ENCODE measurements around the gene GABBR2.

GABBR2 gene

DNA sequence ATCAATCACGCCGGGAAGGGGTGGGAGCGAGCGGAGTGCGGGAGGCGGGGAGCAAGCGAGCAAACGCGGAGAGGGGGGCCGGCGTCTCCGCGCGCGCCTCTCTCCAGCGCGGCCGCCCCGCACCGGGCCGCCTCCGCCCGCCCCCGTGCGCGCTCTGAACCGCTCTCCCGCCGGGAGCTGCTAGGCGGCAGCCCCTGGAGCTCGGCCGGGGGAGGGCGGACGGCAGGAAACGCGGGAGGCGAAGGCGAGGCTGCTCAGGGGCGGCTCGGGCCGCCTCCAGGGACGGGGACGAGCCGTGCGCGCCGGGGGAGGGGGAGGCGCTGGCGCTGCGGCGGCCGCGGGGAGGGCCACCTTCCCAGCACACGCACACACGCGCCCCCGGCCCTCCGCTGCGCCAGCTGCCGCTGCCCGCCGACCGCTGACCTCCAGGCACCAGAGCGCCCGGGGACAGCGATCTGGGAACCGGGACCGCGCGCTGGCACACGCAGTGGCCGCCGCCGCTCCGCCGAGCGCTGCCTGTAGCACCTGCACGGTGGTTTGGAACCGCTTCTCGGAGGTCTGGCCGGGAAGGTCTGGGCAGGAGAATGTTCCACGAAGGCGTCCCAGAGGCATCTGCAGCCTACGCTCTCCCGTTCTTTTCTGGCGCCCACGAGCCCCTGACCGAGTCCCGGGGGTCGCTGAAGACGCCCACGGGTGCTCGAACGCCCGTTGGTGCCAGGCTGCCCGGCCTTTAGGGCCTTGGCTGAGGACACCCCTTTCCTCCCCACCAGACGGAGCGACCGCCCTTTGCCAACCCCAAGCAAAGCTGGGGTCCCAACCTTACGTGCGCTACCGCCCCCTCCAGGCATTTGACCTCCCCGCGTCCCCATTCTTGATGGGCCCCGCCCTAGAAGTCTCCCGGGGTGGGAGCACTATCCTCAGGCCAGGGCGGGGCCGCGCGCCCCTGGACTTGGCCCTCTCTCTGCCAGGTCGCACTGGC is at the start of gene GABBR2:
GABBR2 (minus strand) TSS at position 3 of the 979 bp plus-strand sequence. CDS start 198 bp downstream, outside the sequence.
- no peak for DNase-seq (ENCODE audit: low read depth in 2 of 2)

DNA sequence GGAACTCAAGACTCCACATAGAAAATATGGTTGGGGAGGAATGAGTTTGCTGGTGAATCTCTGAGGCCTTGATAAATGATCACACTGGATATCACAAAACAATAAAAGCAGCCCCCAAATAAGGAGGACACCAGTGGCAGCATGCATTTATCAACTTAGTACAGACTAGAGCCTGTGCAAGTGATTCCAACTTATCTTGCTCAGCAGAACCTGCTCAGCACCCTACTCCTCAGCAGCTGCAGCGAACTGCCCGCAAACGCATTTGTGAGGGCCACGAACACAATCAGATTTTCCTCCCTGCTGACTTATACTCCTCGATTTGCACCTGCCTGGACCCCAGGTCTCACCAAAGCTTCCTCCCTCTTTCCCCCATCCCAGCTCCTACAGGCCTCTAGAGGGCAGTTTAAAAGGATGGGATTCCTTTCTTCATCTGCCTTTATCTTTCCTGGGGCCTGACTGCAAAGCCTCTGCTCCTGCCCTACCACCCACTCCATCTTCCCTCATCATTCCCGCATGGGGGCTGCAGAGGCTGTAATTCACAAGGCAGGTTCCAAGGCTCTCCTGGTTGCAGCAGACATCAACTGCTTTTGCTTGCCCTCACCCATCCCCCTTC is 46.4 kb upstream of the GABBR2 start:
- DNase-seq (ENCODE audit: low read depth in 2 of 2), result no peak

DNA sequence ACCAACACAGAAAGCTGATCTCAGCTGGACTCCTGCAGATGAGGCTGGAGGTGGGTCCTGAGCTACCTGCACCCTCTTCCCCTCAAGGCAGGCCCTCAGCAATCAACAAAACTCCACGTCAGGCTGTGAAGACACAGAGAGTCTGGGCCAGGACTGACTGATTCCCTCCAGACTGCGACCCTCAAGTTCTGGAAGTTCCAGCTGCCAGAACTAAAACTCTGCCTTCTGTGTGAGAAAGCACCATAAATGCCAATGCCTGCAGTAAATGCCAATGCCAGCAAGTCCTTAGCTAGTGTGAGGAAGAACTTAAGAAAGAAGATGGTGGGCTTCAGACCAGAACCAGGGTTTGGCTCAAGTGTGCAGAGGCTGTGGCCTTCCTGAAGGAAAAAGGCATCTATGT is 42.5 kb upstream of the GABBR2 start:
- DNase-seq (ENCODE audit: low read depth in 2 of 2), result no peak

DNA sequence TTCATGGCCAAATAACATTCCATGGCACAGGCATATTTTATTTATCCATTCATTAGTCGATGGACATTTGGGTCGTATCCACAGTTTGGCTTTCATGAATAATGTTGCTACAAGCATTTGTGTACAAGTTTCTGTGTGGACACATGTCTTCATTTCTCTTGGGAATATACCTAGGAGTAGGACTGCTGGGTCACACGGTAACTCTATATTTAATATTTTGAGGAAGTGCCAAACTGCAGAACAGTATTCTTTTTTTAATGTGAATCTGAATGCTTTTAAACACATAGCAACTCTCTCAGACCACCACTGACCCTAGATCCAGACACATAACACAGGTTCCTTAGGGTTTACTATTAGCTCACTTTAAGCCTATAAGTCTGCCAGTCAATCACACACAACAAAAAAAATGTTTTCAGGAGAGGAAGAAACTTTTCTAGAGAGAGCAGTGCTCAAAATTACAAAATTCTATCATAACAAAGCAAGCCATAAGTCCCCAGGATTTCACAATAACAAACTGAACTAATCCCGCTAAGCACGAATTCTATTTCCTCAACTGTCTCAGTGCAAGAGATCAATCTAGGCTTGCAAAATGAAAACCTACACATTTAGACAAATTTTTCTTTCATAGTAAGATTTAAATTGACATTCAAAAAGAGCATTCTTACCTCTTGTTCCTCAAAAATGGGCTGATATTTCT is 41.8 kb upstream of the GABBR2 start:
- DNase-seq (ENCODE audit: low read depth in 2 of 2), result no peak

DNA sequence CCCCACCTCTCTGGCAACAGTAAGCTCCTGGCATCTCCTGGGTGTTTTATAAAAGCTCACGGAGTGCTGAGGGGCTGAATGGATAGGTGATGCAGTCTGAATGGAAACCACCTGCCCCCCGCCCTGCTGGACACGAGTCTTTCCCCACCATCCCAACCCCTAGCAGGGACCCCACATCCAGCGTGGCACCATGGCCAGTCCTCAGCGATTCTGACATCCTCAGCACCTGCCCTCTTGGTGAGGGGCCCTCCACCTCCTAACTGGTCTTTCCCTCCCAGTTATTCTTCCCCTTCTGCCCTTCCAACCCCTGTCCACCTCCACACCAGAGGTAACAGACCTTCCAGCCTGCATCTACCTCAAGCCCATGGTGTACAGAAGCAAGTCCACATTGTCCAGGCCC is 38.7 kb upstream of the GABBR2 start:
- DNase-seq (ENCODE audit: low read depth in 2 of 2), result no peak

DNA sequence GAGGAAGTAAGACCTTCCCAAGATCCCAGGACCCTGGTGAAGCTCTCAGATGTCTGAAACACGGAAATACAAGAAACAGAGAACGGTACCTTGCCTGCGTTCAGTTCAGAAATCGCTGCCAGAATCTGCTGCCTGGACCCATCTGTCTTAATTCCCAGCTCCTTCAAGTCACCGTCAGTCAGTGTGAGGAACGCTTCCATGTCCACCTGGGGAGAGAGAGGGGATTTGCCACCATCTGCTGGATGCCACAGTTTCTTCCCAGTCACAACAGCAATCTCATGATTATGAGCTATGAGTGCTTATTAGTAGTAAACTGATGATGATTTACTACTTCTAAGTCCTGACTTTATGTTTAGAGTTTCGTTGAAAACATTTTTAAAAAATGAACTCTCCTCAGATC is 36.7 kb upstream of the GABBR2 start:
- DNase-seq (ENCODE audit: low read depth in 2 of 2), result no peak

DNA sequence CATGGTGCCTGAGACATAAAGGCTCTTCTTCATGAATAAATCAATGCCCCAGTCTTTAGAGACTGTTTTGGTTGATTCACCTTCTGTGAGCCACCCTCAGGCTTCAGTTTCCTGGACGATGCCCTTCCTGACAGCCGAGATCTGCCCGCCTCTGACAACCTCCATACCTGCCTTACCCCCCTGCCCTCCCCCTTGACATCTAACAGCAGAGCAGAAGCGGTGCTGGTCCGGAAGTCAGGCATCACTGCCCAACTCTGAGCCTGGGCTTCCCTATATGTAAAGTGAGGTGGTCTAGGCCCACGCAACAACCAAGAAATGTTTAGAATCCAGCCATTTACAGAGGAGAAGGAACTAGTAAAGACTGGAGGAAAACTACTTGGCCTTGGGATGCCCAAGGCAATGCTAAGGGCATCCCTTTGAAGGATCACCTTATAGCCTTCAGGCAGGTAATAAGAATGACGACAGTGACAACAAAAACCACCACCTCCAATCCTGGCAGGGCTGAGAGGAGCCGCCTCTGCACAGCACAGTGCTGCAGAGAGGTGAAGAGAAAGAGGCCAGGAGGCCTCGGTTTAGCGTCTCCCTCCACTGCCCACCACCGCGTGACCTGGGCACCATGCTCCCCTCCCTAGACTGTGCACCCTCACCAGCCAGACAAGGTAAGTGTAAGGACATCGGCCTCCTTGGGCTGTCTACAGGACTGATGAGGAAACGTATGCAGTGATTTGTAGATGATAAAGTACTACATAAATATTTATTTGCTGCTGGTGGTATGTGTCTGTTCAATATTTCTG is 35.3 kb upstream of the GABBR2 start:
- DNase-seq (ENCODE audit: low read depth in 2 of 2), result no peak

DNA sequence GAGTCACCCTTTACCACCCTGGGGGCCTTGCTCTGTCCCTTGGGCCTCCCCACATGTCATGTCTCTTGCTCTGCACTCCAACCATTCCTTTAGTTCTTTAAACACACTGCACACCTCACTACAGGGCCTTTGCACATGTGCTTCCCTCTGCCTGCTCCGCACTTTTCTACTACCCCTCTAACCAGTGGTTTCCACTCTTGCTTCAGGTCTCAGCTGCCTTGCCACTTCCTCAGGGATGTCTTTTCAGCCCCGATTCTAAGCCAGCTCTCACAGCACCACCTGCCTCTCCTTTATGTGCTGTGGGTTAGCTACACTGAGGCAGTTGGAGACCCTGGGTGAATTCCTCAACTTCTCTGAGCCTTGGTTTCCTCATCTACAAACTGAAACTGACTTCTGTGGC is 34.6 kb upstream of the GABBR2 start:
- DNase-seq (ENCODE audit: low read depth in 2 of 2), result no peak

DNA sequence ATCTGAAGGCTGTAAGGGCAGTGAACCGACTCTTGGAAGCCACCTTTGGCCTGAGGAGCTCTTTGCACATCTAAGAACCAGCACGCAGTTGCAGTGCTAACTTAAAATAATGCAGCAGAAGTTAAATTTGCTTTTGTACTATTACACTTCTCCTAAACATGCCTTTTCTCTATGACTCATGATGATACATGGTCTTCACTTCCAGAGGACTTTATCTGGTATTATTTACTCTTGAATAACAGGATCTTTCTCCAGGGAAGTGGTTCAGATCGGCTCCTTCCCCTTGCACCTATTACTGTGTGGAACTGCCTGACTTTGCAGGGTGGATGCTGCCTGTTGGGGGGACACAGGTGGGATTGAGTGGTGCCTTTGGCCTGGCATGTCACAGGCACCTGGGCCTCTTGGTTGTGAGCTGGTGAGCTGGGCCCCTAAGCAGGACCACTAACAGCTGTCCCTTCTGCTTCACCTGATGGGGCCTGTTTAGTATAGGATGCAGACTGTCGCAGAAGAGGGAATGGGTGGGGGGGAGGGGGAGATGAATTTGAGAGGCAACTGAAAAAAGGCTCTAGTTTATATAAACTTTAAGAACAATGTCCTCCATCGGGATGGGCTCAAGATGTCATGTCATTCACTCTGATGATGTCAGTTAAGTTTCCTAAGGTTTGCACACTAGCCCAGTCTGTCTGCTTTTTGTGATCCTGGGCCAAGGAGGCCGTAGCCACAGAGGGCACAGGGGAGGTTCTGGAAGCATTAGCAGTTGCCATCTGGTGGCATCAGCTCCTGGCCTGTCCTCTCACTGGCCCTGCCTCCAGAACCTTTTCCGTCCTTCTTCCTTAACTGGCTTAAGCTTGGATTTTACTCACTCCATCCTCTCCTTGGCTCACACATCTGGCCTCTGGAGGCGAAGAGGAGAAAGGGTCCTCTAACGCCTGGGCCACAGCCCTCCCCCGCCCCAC is 33.9 kb upstream of the GABBR2 start:
- DNase-seq (ENCODE audit: low read depth in 2 of 2), result no peak

DNA sequence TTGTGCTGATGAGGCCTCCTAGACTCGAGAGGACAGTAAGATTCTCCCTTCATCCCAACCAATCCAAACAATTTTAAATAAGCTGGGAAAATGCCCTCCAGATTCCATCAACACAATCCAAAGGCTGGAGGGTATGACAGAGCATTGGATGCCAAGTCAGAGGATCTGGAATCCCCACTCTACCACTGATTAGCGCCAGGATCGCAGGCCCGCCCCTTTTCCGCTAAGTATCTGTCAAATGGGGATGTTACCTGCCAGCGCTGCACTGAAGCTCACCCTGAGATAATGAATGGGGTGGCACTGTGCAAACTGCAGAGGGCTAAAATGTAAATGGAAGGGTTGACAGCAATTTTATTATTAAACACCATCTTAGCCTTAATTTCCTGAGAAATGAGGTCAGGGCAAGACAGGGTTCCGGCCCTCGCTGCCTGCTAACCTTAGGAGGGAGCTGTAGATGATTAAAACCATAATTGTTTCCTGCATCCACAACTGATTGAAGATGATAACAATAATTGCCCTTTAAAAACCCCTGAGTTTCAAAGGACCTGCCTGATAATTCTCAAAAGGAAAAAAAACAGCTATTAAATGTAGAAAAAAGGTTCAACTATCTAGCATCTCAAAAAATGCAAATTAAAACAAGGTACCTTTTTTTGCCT is 31.6 kb upstream of the GABBR2 start:
- DNase-seq (ENCODE audit: low read depth in 2 of 2), result no peak

DNA sequence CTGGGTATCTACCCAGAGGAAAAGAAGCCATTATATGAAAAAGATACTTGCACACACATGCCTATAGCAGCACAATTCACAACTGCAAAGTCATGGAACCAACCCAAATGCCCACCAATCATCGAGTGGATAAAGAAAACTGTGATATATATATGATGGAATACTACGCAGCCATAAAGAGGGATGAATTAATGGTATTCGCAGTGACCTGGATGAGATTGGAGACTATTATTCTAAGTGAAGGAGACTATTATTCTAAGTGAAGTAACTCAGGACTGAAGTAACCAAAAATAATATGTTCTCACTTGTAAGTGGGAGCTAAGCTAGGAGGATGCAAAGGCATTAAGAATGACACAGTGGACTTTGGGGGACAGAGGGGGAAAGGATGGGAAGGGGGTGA is 30.0 kb upstream of the GABBR2 start:
- DNase-seq (ENCODE audit: low read depth in 2 of 2), result no peak

DNA sequence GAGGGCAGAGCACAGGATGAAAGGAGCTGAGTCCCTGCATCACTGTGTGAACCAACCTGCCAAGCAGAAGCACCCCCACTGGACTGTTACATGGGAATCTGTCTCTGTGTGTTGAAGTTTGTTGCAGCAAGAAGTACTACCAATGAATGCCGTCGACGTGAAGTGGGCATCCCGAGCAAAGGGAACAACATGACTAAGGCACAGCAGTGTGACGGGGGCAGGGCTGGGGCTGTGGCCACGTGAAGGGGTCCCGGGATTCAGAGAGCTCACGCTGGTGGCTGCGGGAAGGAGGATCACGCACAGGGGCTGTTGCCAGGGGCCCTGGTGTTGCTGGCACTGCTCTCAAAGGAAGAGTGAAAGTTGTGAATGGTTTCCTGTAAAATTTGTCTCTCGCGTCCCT is 27.5 kb upstream of the GABBR2 start:
- no peak for DNase-seq (ENCODE audit: low read depth in 2 of 2)

DNA sequence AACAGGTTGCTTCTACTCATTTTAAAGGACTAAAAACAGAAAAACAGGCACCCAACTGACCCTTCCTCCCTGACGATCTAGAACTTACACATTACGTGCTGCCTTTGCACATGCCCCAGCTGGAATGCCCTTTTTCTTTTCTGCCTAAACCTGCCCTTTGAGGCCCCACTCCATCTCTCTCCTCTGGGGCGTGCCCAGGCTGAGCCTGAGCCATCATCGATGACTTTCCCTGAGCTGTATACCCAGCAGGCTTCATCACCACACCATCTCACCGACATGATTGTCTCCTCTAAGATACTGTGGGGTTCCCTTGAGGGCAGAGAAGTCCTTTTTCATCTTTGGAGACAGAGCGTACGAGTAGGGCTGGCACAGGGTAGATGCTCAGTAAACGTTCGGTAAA is 24.1 kb upstream of the GABBR2 start:
- DNase-seq (ENCODE audit: low read depth in 2 of 2), result no peak

DNA sequence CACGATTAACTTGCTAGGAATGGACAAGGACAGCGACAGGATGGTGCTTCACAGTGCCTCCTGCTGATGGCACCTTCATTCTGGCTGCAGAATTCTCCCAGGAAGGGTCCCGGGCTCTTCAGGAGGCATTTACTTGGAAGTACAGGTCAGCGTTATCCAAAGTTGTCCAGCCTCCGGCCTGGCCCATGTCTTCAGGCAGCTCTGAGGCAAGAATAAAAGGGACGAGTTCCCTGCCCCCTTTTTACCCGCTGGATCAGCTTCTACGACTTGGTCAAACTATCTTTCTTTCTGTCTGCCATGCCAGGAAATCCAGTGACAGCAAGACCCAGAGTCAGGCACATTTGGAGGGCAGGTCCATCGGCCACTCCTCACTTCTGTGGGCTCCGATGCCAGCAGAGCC is 23.4 kb upstream of the GABBR2 start:
- DNase-seq (ENCODE audit: low read depth in 2 of 2), result no peak

DNA sequence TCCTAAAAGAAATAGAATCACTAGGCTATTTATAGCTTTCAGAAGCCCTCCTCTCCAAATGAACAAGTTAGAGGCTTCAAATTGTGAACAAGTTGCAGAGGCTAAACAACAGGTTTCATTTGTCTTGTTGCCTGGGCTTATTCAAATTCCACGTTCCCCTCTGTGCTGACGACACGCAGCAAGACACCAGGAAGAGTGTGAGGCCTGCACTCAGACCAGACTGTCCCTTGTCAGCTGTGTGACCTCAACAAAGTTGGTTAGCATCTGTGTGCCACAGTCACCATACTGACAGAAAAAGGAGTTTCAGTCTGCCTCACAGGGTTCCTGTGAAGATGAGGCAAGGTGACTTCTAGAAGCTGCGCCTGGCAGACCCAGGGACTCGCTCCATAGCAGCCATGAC is 22.1 kb upstream of the GABBR2 start:
- no peak for DNase-seq (ENCODE audit: low read depth in 2 of 2)

DNA sequence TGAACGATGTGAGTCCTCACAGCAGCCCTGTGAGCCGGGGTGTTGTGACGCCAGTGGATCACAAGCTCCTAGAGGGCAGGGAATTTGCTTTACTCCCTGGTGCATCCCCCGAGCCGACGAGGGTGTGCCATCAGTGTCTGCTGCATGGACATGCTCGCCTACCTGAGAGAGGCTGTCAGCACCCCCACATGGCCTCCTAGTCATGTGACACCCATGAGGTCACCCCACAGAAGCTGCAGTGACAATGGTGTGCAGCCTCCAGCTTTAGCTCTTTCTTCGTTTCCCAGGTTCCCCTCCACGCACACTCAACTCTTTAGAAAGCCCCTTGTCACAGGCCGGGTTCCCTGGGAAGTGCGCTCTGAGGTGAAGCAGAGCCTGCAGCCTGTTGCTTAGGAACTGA is 19.8 kb upstream of the GABBR2 start:
- no peak for DNase-seq (ENCODE audit: low read depth in 2 of 2)

DNA sequence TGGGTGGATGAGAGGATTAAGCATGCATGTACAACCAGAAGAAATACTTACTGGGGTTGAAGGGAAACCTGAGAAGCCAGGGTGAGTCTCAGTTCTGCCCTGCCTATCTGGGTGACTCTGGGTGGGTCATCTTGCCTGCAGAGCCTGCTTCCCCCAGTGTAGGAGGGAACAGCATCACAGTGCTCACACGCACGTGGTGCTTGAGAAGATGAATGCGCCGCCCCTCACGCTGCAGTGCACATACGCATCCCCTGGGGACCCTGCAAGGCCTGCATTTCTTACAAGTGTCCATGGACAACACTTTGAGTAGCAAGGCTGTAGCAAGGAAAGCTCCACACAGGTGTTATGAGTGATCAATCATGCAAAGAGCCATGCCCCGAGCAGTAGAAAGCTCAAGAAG is 18.7 kb upstream of the GABBR2 start:
- no peak for DNase-seq (ENCODE audit: low read depth in 2 of 2)

DNA sequence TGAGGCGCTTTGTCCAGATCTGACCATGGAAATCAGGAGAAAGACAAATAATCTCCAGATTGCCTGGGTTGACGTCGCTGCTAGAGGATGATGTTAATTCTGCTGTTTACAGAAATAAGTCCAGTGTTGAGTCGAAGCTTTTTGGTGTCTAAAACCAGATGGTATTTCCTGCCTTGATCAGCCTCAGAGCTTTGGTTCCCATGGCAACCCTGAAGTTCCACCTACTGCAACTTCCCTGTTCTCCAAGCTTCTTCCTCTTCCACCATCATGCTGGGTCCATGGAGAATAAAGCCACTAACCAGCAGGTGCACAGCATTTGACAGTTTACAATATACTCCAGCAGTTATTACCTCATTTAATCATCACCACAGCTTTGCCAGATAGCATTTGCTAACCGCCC is 18.0 kb upstream of the GABBR2 start:
- DNase-seq (ENCODE audit: low read depth in 2 of 2), result no peak

DNA sequence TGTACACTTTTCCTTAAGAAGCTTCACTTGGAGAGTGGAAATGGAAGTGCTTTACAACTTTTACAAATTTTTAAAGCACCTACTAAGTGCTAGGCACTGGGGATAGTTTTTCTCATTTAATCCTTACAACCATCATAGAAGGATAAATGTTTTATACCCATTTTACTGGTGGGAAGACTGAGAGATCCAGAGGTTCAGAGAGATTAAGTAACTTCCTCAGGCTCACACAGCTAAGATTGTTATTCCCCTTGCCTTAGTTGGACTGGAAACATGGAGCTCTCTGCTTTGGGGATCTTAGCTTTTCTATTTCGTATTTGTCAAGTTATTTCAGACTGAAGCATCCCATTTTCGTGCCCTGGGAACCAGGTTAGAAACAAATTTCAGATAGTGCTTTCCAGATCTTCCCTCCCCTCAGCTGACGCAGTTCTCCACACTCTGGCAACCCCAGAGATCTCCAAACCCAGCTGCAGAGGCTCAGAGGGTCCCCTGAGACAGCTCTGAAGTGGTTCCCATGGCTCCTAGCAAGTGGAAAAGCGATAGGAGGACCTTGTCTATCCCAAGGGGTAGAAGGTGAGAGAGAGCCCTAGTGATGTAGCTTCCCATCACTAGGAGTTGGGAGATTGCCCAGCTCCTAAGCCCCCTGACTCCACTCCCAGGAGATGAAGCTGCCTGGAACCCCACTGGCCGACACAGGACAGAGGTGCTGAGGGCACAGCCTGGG is 16.2 kb upstream of the GABBR2 start:
- no peak for DNase-seq (ENCODE audit: low read depth in 2 of 2)

DNA sequence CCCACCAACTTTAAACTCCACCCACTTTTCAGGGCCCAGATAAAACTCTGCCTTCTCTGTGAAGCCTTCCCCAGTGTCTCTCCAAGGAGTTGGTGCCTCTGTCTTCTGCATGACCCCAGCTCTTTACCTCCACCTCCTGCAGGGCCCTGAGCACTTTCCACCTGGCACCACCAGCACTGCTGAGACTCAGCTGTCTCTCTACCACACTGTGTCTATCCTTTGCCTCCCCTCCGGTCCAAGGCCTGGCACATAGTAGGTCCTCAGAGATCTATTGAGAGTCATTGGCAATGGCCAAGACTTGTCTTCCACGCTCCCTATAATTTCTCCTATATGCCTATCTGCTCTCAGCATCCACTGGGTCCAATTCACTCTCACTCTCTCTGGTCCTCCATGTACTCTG is 12.9 kb upstream of the GABBR2 start:
- DNase-seq (ENCODE audit: low read depth in 2 of 2), result no peak
